ENCODE data around the gene ADH1A.

GRCh38 chr4:99275050-99275449 is 15.7 kb downstream of the ADH1A start:
- TF ChIP-seq CTCF (IDR thresholded peaks at IDR 0.05; ENCODE audit: insufficient read depth, low read length, poor library complexity, severe bottlenecking) (no peak), EZH2phosphoT487 (conservative IDR thresholded peaks at IDR 0.05; ENCODE audit: low read length) (no peak)
